Kidney epithelial cell (primary cell): ENCODE data around the gene SLIT1. TPM values are rescaled to one million over a fixed set of nuclear protein-coding genes. Genes with fewer than 3 reads are reported as not detected.

Source experiments
- DNase-seq: peaks from one replicate; pipeline ENCODE4 v3.0.0-alpha.2; 2010; ENCODE audit warnings: low read depth
- H3K27me3 ChIP-seq: 2 replicates; pipeline ENCODE4 v1.6.0; 2011; ENCODE audit warnings: low read length; ENCODE audit not compliant: control insufficient read depth, insufficient read depth
- H3K36me3 ChIP-seq: 2 replicates; pipeline ENCODE4 v1.5.1; 2011; ENCODE audit warnings: low read length; ENCODE audit not compliant: control insufficient read depth, insufficient read depth
- H3K4me3 ChIP-seq: 2 replicates; pipeline ENCODE4 v1.5.1; 2011; ENCODE audit warnings: low read depth, mild to moderate bottlenecking, control low read depth, low read length
- CTCF ChIP-seq: IDR thresholded peaks from 2 replicates; pipeline ENCODE4 v1.5.1; 2011; ENCODE audit warnings: mild to moderate bottlenecking, moderate library complexity, low read length, control low read depth, inconsistent platforms; ENCODE audit not compliant: insufficient read depth, poor library complexity, severe bottlenecking
- total RNA-seq: library from RNA; depleted of rRNA; stranded (reverse); fragments of >200 nt; gene quantifications from 2 replicates; pipeline ENCODE4 v1.2.3, GENCODE V29; 2015

The SLIT1 gene
- total RNA-seq, 1 donor from 2014 or later = 0.17 TPM

GRCh38 chr10:97154781-97155180, 31.0 kb downstream of the SLIT1 start:
- Histone ChIP-seq H3K4me3 (no peak overlapping the region), H3K36me3 (no peaks in the 10 kb centered on the region), H3K27me3 (peaks cover 3% of the 10 kb centered on the region)
- no peak for TF ChIP-seq CTCF
- no peak for DNase-seq

GRCh38 chr10:97154162-97154561, 31.6 kb downstream of the SLIT1 start:
- DNase-seq = no peak
- H3K27me3 ChIP-seq = peaks cover 3% of the 10 kb centered on the region
- no peaks in the 10 kb centered on the region for H3K36me3 ChIP-seq
- TF ChIP-seq CTCF = no peak
- H3K4me3 ChIP-seq = no peak overlapping the region

GRCh38 chr10:97153270-97153850, 32.4 kb downstream of the SLIT1 start:
- Histone ChIP-seq H3K27me3 (peaks cover 3% of the 10 kb centered on the region), H3K4me3 (no peak overlapping the region), H3K36me3 (no peaks in the 10 kb centered on the region)
- no peak for TF ChIP-seq CTCF
- DNase-seq = no peak

- Histone ChIP-seq H3K27me3 (peaks cover 6% of the 10 kb centered on the region), H3K4me3 (no peak overlapping the region), H3K36me3 (no peaks in the 10 kb centered on the region)
- TF ChIP-seq CTCF = no peak
- DNase-seq = no peak
These were observed 34.3 kb downstream of the SLIT1 start for GRCh38 chr10:97151307-97151914.

GRCh38 chr10:97150616-97151015, 35.1 kb downstream of the SLIT1 start:
- DNase-seq = no peak
- no peak for TF ChIP-seq CTCF
- H3K36me3 ChIP-seq = no peaks in the 10 kb centered on the region
- H3K27me3 ChIP-seq = peaks cover 6% of the 10 kb centered on the region
- H3K4me3 ChIP-seq = no peak overlapping the region
